ENCODE data around the gene TAF3. TPM values are rescaled to one million over a fixed set of nuclear protein-coding genes. Genes with fewer than 3 reads are reported as not detected.

Gene TAF3
- total RNA-seq, 1 donor from 2014 or later = 12.6 TPM

DNA sequence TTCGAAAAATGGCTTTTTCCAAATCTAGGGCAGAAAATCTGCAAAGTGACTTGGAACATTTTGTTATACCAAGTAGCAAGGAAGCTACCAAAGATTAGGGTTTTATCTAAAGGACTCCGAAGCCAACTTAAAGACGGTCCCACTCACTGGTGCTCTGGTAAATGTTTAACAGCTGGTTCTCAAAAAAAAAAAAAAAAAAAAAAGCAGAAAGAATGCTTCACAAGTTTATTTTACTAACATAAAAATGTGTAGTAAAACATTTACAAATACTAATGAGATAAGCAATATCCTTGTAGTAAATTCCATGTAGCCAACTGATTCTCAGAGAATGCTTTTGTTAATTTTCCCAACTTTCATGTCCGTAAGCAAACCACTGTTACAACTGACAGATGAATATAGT lies 38.4 kb downstream of the TAF3 start:
- H3K27me3 Mint-ChIP-seq = no peaks in the 10 kb centered on the region
- peaks cover 8% of the 10 kb centered on the region for H3K9me3 Mint-ChIP-seq
- no peak overlapping the region for H3K4me3 Mint-ChIP-seq
- peaks cover 14% of the 10 kb centered on the region for H3K4me1 Mint-ChIP-seq
- TF ChIP-seq, protein P1, sequence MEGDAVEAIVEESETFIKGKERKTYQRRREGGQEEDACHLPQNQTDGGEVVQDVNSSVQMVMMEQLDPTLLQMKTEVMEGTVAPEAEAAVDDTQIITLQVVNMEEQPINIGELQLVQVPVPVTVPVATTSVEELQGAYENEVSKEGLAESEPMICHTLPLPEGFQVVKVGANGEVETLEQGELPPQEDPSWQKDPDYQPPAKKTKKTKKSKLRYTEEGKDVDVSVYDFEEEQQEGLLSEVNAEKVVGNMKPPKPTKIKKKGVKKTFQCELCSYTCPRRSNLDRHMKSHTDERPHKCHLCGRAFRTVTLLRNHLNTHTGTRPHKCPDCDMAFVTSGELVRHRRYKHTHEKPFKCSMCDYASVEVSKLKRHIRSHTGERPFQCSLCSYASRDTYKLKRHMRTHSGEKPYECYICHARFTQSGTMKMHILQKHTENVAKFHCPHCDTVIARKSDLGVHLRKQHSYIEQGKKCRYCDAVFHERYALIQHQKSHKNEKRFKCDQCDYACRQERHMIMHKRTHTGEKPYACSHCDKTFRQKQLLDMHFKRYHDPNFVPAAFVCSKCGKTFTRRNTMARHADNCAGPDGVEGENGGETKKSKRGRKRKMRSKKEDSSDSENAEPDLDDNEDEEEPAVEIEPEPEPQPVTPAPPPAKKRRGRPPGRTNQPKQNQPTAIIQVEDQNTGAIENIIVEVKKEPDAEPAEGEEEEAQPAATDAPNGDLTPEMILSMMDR (IDR thresholded peaks at IDR 0.05) = no peak
- ATAC-seq (ENCODE audit: low read depth) (no peak), DNase-seq (no peak)
- peaks cover 43% of the 10 kb centered on the region for H3K36me3 Mint-ChIP-seq (ENCODE audit: low read depth)
- ChIA-PET CTCF (no interaction called here), POLR2A (interaction anchor here (0.7 kb wide), 1 partner anchor 1352 kb away, joined by 6 read pairs; no protein-coding TSS in a partner anchor)
- intact Hi-C loops (cut with micrococcal nuclease) = no loop called here
- no peak overlapping the region for H3K27ac Mint-ChIP-seq

DNA sequence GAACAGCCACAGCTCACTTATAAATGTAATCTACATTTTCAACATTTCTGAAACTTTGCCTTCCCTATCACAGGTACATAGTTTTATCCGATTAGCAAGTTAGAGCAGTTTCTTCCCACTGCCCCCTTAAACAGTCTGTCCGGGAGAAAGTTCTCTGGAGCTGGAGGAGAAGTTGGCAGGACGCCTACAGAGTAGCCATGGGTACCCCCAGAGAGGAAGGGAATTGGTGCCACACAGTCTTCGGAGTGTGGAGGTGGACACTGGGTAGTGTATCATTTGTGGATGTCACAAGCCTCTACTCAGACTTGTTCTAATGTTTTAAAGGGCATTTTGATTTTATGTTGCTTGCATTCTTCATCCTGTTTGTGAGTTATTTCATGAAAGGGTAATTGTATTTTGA lies 39.0 kb downstream of the TAF3 start:
- H3K27ac Mint-ChIP-seq = no peak overlapping the region
- H3K36me3 Mint-ChIP-seq (ENCODE audit: low read depth) = peaks cover 46% of the 10 kb centered on the region
- intact Hi-C loops (cut with micrococcal nuclease) = no loop called here
- no peak overlapping the region for H3K4me3 Mint-ChIP-seq
- POLR2A ChIA-PET = no interaction called here
- no peaks in the 10 kb centered on the region for H3K27me3 Mint-ChIP-seq
- peaks cover 10% of the 10 kb centered on the region for H3K9me3 Mint-ChIP-seq
- DNase-seq (no peak), ATAC-seq (ENCODE audit: low read depth) (no peak)
- H3K4me1 Mint-ChIP-seq = peaks cover 13% of the 10 kb centered on the region
- CTCF ChIA-PET = no interaction called here
- TF ChIP-seq, protein P1 (IDR thresholded peaks at IDR 0.05) = no peak

DNA sequence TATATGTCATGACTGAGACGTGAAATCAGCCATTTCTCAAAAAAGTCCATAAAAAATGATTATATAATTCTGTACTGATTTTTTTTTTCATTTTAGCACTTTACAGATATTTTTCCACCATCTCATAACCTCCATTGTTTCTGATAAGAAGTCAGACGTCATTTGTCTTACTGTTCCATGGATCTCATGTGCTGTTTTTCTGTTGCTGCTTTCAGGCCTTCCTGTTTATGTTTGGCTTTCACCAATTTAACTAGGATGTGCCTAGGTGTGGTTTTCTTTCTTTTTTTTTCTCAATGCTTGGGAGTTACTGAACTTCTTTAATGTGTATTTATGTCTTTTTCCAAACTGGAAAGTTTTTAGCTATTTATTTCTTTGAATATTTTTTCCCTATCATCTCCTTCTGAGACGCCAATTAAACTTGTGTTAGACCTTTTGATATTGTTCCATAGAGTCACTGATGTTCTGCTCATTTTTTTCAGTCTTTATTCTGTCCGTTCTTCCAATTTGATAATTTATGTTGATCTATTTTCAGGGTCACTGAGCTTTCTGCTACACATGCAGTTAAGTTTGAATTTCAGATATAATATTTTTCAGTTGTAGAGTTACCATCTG lies 43.3 kb downstream of the TAF3 start:
- TF ChIP-seq, protein P1 (IDR thresholded peaks at IDR 0.05) = no peak
- intact Hi-C loops (cut with micrococcal nuclease) = no loop called here
- no peak for DNase-seq
- H3K4me3 Mint-ChIP-seq = no peak overlapping the region
- ATAC-seq (ENCODE audit: low read depth) = no peak
- H3K27ac Mint-ChIP-seq = no peak overlapping the region
- peaks cover 17% of the 10 kb centered on the region for H3K9me3 Mint-ChIP-seq
- ChIA-PET POLR2A (no interaction called here), CTCF (no interaction called here)
- peaks cover 9% of the 10 kb centered on the region for H3K4me1 Mint-ChIP-seq
- H3K36me3 Mint-ChIP-seq (ENCODE audit: low read depth) = peaks cover 46% of the 10 kb centered on the region
- no peaks in the 10 kb centered on the region for H3K27me3 Mint-ChIP-seq

DNA sequence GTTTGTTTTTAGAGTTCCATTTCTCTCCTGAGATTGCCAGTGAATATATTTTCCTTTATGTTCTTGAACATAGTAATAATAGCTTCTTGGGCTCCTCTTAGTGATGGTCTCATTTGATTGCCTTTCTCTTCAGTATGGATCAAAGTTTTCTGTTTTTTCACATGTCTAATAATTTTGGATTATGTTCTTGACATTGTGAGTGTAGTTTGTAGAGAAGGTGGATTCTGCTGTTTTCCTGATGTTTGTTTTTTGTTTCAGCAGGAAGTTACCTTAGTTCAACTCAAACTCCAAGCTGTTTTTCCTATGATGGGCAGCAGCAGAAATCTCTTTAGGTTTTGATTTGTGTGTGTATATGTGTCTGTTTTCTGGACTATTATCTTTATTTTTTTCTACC lies 43.8 kb downstream of the TAF3 start:
- POLR2A ChIA-PET = no interaction called here
- H3K9me3 Mint-ChIP-seq = peaks cover 17% of the 10 kb centered on the region
- H3K36me3 Mint-ChIP-seq (ENCODE audit: low read depth) = peaks cover 46% of the 10 kb centered on the region
- H3K4me3 Mint-ChIP-seq = no peak overlapping the region
- CTCF ChIA-PET = no interaction called here
- H3K27ac Mint-ChIP-seq = no peak overlapping the region
- TF ChIP-seq, protein P1 (IDR thresholded peaks at IDR 0.05) = no peak
- H3K4me1 Mint-ChIP-seq = peaks cover 9% of the 10 kb centered on the region
- intact Hi-C loops (cut with micrococcal nuclease) = no loop called here
- H3K27me3 Mint-ChIP-seq = no peaks in the 10 kb centered on the region
- DNase-seq (no peak), ATAC-seq (ENCODE audit: low read depth) (no peak)

DNA sequence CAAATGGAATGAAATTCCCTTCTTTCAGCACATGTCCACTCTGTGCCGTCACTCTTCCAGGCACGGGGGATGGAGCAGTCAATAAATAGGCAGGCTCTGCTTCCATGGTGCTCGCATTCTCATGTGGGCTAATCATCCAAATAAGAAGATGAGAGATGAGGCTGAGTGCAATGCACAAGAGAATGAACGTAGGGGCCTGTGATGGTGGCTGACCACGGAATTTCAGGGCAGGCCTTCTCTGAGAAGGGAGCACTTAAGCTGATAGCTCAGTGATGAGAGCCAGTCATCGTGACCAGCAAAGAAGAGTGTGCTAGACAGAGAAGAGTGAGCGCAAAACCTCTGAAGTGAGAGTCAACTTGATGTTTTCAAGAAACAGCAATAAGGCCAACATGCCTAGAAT lies 47.9 kb downstream of the TAF3 start:
- no peak overlapping the region for H3K4me3 Mint-ChIP-seq
- H3K9me3 Mint-ChIP-seq = peaks cover 14% of the 10 kb centered on the region
- no peaks in the 10 kb centered on the region for H3K27me3 Mint-ChIP-seq
- CTCF ChIA-PET = interaction anchor here (2.2 kb wide), 1 partner anchor 1342 kb away, joined by 8 read pairs; no protein-coding TSS in a partner anchor
- H3K4me1 Mint-ChIP-seq = peaks cover 15% of the 10 kb centered on the region
- POLR2A ChIA-PET = no interaction called here
- H3K27ac Mint-ChIP-seq = no peak overlapping the region
- ATAC-seq (ENCODE audit: low read depth) (no peak), DNase-seq (no peak)
- H3K36me3 Mint-ChIP-seq (ENCODE audit: low read depth) = peaks cover 25% of the 10 kb centered on the region
- TF ChIP-seq, protein P1 (IDR thresholded peaks at IDR 0.05) = no peak
- intact Hi-C loops (cut with micrococcal nuclease) = no loop called here

All from activated B cell treated with CpG ODN at 0.5 μM for 24 hours (primary cell).